ENCODE data around the gene FBXO36.

The FBXO36 gene

DNA sequence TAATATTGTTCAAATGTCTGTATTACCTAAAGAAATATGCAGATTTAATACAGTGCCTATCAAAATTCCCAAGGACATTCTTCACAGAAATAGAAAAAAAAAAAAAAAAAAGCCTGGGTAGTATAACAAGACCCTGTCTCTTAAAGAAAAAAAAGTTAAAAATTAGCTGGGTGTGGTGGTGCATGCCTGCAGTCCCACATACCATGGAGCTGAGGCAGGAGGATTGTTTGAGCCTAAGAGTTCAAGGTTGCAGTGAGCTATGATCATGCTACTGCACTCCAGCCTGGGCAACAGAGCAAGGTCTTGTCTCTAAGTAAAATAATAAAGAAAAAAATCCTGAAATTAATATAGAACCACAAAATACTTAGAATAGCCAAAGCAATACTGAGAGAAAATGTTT is 94.5 kb downstream of the FBXO36 start:
- no peaks in the 10 kb centered on the region for H3K36me3 ChIP-seq (replicated peaks; ENCODE audit: insufficient read depth, low read length)
- H3K4me2 ChIP-seq (ENCODE audit: low read depth, low read length) = no peak overlapping the region
- no peaks in the 10 kb centered on the region for H4K20me1 ChIP-seq (ENCODE audit: insufficient read depth, low read length)
- H3K9me3 ChIP-seq (replicated peaks; ENCODE audit: insufficient read depth, low read length) = no peaks in the 10 kb centered on the region
- H3K4me3 ChIP-seq (ENCODE audit: low read length) = no peak overlapping the region
- no peaks in the 10 kb centered on the region for H3F3A ChIP-seq (ENCODE audit: insufficient read depth, low read length)
- H3K9ac ChIP-seq (ENCODE audit: low read length) = no peak overlapping the region
- no peaks in the 10 kb centered on the region for H3K79me2 ChIP-seq (ENCODE audit: low read length)
- TF ChIP-seq EZH2phosphoT487 (IDR thresholded peaks at IDR 0.05; ENCODE audit: low read length) (no peak), EZH2 (optimal IDR thresholded peaks at IDR 0.05; ENCODE audit: low read depth, low read length) (no peak)
- TF ChIP-seq, protein P1, sequence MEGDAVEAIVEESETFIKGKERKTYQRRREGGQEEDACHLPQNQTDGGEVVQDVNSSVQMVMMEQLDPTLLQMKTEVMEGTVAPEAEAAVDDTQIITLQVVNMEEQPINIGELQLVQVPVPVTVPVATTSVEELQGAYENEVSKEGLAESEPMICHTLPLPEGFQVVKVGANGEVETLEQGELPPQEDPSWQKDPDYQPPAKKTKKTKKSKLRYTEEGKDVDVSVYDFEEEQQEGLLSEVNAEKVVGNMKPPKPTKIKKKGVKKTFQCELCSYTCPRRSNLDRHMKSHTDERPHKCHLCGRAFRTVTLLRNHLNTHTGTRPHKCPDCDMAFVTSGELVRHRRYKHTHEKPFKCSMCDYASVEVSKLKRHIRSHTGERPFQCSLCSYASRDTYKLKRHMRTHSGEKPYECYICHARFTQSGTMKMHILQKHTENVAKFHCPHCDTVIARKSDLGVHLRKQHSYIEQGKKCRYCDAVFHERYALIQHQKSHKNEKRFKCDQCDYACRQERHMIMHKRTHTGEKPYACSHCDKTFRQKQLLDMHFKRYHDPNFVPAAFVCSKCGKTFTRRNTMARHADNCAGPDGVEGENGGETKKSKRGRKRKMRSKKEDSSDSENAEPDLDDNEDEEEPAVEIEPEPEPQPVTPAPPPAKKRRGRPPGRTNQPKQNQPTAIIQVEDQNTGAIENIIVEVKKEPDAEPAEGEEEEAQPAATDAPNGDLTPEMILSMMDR (IDR thresholded peaks at IDR 0.05; ENCODE audit: low read length) = no peak
- no peaks in the 10 kb centered on the region for H3K4me1 ChIP-seq (ENCODE audit: low read length)
- H3K27ac ChIP-seq (ENCODE audit: low read length) = no peak overlapping the region
- H2AFZ ChIP-seq (ENCODE audit: low read length) = no peak overlapping the region
- no peaks in the 10 kb centered on the region for H3K27me3 ChIP-seq (replicated peaks; ENCODE audit: insufficient read depth, low read length)
- DNase-seq = no peak
- no peaks in the 10 kb centered on the region for H3K9me2 ChIP-seq (replicated peaks; ENCODE audit: insufficient read depth, low read length)

DNA sequence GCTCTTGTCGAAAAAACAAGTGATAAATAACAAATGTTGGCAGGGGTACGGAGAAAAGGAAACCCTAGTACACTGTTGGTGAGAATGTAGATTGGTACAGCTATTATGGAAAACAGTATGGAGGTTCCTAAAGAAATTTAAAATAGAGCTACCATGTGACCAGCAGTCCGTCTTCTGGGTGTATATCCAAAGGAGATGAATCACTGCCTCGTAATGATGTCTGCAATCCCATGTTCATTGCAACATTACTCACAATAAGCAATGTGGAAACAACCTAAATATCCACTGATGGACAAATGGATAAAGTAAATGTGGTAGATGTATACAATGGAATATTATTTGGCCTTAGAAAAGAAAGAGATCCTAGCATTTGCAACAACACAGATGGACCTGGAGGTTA is 95.8 kb downstream of the FBXO36 start:
- Histone ChIP-seq H3F3A (ENCODE audit: insufficient read depth, low read length) (no peaks in the 10 kb centered on the region), H3K4me2 (ENCODE audit: low read depth, low read length) (no peak overlapping the region), H3K9me2 (replicated peaks; ENCODE audit: insufficient read depth, low read length) (no peaks in the 10 kb centered on the region), H3K4me1 (ENCODE audit: low read length) (no peaks in the 10 kb centered on the region), H3K36me3 (replicated peaks; ENCODE audit: insufficient read depth, low read length) (no peaks in the 10 kb centered on the region), H4K20me1 (ENCODE audit: insufficient read depth, low read length) (no peaks in the 10 kb centered on the region), H3K27me3 (replicated peaks; ENCODE audit: insufficient read depth, low read length) (no peaks in the 10 kb centered on the region), H3K9me3 (replicated peaks; ENCODE audit: insufficient read depth, low read length) (no peaks in the 10 kb centered on the region), H3K79me2 (ENCODE audit: low read length) (no peaks in the 10 kb centered on the region), H3K4me3 (ENCODE audit: low read length) (no peak overlapping the region), H2AFZ (ENCODE audit: low read length) (no peak overlapping the region), H3K9ac (ENCODE audit: low read length) (no peak overlapping the region), H3K27ac (ENCODE audit: low read length) (no peak overlapping the region)
- DNase-seq = no peak
- TF ChIP-seq EZH2phosphoT487 (IDR thresholded peaks at IDR 0.05; ENCODE audit: low read length) (no peak), EZH2 (optimal IDR thresholded peaks at IDR 0.05; ENCODE audit: low read depth, low read length) (no peak)
- TF ChIP-seq, protein P1 (IDR thresholded peaks at IDR 0.05; ENCODE audit: low read length) = no peak

DNA sequence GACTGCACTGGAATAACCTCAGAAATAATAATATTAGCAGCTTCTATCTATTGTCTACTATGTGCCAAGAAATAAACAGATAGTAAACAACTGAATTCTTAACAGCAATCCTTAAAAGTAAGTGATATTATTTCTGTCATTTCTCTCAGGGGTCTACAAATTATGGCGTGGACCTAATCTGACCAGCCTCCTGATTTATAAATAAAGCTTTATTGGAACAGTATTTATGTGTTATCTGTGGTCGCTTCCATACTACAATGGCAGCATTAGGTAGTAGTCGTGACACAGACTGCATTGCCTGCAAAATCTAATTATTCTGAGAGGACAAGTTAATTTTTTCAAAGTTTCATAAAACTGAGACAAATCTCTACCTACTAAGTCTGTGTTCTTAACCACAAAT is 97.4 kb downstream of the FBXO36 start:
- H2AFZ ChIP-seq (ENCODE audit: low read length) = no peak overlapping the region
- DNase-seq = no peak
- H3K4me3 ChIP-seq (ENCODE audit: low read length) = no peak overlapping the region
- H3K36me3 ChIP-seq (replicated peaks; ENCODE audit: insufficient read depth, low read length) = no peaks in the 10 kb centered on the region
- H3K9ac ChIP-seq (ENCODE audit: low read length) = no peak overlapping the region
- no peak overlapping the region for H3K4me2 ChIP-seq (ENCODE audit: low read depth, low read length)
- H3K9me2 ChIP-seq (replicated peaks; ENCODE audit: insufficient read depth, low read length) = no peaks in the 10 kb centered on the region
- H3K9me3 ChIP-seq (replicated peaks; ENCODE audit: insufficient read depth, low read length) = no peaks in the 10 kb centered on the region
- H3K79me2 ChIP-seq (ENCODE audit: low read length) = no peaks in the 10 kb centered on the region
- no peak overlapping the region for H3K27ac ChIP-seq (ENCODE audit: low read length)
- no peaks in the 10 kb centered on the region for H3K27me3 ChIP-seq (replicated peaks; ENCODE audit: insufficient read depth, low read length)
- no peaks in the 10 kb centered on the region for H4K20me1 ChIP-seq (ENCODE audit: insufficient read depth, low read length)
- no peaks in the 10 kb centered on the region for H3F3A ChIP-seq (ENCODE audit: insufficient read depth, low read length)
- H3K4me1 ChIP-seq (ENCODE audit: low read length) = no peaks in the 10 kb centered on the region
- no peak for TF ChIP-seq EZH2phosphoT487 (IDR thresholded peaks at IDR 0.05; ENCODE audit: low read length)
- TF ChIP-seq EZH2 (optimal IDR thresholded peaks at IDR 0.05; ENCODE audit: low read depth, low read length) = no peak
- TF ChIP-seq, protein P1 (IDR thresholded peaks at IDR 0.05; ENCODE audit: low read length) = no peak

All from MM.1S (cell line).